ENCODE results near the gene USP43.
"Not testable (repeated sequence)": the region's sequence is repeated elsewhere in the genome, so short reads cannot be mapped to it uniquely, and the experiment has no call there.

The USP43 gene

DNA sequence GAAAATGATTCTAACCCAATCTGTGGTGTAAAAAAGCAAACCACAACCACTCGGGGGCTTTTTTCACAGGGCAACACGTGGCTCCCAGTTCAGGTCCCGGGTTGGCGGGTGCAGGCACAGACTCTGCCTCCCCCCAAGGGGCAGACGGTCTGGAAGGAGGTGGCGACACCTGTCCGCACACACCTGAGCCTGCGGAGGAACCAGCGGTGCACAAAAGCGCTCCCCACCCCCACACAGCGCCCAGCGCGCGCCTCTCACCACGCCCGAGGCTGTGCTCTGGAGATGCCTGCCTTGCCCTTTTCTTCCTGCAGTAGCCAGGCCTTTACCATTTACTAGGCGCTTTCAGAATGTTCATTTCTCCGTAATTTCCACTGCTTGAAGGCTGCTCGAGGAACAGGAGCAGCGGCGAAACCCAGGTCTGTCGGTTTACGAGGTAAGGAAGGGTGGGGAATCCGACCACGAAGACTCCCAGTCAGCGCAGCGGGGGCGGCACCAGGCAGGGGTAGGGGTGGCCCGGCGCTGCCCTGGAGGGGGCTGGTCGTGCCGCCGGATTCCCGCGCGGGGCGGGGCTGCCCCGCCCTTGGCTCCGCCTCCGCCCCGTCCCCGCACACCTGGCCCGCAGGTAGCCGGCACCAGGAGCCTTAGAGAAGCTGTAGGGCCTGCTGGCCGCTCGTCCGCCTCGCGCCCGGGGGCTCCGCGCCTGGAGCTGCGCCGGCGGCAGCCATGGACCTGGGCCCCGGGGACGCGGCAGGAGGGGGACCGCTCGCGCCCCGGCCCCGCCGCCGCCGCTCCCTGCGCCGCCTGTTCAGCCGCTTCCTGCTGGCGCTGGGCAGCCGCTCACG is at the start of gene USP43:
Gene USP43 (plus strand): TSS at position 608 of the 842 bp plus-strand sequence. CDS start 116 bp downstream, at position 724.
- DNase-seq, result peak; percentile 39

DNA sequence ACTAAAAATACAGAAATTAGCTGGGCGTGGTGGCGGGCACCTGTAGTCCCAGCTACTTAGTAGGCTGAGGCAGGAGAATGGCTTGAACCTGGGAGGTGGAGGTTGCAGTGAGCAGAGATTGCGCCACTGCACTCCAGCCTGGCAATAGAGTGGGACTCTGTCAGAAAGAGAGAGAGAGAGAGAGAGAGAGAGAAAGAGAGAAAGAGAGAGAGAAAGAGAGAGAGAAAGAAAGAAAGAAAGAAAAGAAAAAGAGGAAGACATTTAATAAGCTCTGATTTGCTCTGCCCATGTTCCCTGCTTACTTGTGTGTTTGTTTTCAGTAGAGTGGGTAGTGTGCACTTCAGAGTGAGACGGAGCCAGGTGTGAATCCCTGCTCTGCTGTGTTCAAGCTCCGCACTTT is 47.7 kb upstream of the USP43 start:
- not testable (repeated sequence) for DNase-seq

DNA sequence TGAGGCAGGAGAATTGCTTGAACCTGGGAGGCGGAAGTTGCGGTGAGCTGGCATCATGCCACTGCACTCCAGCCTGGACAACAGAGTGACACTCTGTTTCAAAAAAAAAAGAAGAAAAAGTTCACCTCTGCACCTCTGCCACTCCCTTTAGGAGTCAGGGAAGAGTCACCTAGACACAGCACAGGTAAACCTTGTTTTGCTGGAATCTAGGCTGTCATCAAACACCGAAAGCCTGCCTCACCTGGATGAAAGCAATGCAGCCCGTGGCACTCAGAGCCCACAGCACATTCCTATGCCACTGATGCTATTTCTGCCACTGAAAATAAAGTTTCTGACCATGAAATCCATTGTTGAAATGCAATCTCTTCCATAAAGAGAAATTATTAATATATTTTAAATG is 46.7 kb upstream of the USP43 start:
- DNase-seq, result no peak

- not testable (repeated sequence) for DNase-seq
These were observed 40.7 kb upstream of the USP43 start for GRCh38 chr17:9604583-9604982.

- DNase-seq, result no peak
These were observed 38.9 kb upstream of the USP43 start for GRCh38 chr17:9606453-9606852.

DNA sequence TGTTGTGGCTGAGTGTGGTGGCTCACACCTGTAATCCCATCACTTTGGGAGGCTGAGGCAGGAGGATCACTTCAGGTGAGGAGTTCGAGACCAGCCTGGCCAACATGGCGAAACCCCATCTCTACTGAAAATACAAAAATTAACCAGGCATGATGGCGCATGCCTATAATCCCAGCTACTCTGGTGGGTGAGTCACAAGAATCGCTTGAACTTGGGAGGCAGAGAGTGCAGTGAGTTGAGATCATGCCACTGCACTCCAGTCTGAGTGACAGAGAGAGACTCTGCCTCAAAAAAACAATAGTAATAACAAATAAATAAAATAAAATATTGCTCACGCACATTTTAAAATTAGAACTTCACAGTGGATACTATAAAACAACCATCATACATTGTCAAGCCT is 38.3 kb upstream of the USP43 start:
- DNase-seq, result not testable (repeated sequence)

GRCh38 chr17:9611557-9611956 is 33.8 kb upstream of the USP43 start:
- DNase-seq, result no peak

- no peak for DNase-seq
These were observed 33.3 kb upstream of the USP43 start for GRCh38 chr17:9612006-9612405.

DNA sequence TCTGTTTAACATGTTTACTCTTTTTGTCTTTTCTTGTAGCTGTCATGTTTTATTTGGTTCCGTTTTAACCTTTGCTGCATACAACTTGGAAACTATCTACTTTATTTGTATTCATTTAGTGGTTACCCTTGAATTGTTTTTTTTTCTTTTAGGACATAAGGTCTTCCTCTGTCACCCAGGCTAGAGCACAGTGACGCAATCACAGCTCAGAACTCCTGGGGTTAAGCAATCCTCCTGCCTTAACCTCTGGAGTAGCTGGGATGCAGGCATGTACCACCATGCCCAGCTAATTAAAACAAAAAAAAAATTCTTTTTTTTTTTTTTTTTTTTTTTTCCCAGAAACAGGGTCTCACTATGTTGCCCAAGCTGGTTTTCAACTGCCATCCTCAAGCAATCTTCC is 29.8 kb upstream of the USP43 start:
- no peak for DNase-seq

DNA sequence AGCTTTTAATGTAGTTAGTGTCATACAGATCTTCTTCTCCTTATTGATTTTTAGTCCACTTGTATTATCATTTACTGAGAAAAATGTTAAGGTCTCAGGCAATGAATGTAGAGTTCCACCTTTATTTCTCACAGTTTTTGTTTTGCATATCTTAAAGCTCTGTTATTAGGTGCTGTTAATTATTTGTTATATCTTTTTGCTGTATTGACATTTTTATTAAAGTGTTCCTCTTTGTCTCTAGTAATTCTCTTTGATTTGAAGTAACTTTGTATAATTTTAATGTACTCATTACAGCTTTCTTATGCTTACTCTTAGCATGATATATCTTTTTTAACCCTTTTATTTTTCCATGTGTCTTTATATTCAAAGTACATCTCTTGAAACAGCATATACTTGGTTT is 22.4 kb upstream of the USP43 start:
- DNase-seq, result no peak

GRCh38 chr17:9628509-9628908 is 16.8 kb upstream of the USP43 start:
- no peak for DNase-seq

DNA sequence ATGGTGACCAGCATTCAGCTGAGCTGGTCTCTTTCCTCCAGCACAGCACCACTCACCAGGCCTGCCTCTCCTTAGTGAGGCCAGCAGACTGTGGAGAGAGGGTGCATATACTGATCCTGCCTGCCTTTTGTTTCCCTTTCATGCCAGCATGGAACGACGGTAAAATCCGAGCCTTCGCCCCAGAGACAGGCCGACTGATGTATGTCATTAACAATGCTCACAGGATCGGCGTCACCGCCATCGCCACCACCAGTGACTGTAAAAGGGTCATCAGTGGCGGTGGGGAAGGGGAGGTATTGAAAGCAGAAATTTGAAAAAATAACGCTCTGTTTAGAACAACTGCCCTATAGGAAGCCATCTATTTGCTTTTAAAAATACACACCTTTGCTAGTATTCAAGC is 12.6 kb upstream of the USP43 start:
- DNase-seq, result no peak

DNA sequence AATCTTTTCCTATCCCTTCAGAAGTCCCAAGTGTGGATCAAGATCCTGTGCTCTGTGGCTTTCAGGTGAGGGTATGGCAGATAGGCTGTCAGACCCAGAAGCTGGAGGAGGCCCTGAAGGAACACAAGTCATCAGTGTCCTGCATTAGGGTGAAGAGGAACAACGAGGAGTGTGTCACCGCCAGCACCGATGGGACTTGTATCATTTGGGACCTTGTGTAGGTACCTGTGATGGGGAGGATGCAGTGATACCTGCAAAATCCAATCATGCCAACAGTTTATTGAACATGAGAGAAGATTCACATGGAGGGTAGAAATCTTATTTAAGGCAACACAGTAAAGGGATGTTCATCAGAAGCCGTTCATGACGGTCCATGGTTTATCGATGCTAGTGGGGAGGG is 10.0 kb upstream of the USP43 start:
- no peak for DNase-seq

GRCh38 chr17:9636501-9636900 is 8.8 kb upstream of the USP43 start:
- no peak for DNase-seq

GRCh38 chr17:9640388-9640787 is 4.9 kb upstream of the USP43 start:
- not testable (repeated sequence) for DNase-seq

- no peak for DNase-seq
These were observed 1.7 kb upstream of the USP43 start for GRCh38 chr17:9643611-9644010.

DNA sequence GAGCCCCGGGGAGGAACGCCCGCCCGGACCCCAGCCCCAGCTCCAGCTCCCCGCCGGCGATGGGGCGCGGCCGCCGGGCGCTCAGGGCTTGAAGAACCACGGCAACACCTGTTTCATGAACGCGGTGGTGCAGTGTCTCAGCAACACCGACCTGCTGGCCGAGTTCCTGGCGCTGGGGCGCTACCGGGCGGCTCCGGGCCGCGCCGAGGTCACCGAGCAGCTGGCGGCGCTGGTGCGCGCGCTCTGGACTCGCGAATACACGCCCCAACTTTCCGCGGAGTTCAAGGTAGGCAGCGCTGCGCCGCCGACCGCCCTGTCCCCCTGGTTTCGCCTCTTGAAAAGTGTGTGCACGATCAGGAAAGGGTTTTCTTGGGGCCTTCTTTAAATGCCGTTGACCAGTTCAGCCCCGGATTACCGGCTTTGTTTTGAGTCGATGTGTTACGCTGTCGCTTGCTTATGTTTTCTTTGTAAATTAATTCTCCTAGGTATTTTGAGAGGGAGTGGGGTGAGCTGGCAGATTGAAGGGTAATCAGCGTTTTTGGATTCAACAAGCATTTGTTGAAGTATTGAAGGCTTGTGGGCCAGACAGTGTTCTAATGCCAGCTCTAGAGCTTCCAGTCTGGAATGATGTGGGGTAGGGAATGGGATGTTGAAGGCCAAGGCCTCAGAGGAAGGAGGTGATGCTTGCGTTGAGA is 681 bp downstream of the USP43 start:
- DNase-seq, result peak; percentile 55

GRCh38 chr17:9646546-9646885 is 1.2 kb downstream of the USP43 start:
- DNase-seq, result no peak

DNA sequence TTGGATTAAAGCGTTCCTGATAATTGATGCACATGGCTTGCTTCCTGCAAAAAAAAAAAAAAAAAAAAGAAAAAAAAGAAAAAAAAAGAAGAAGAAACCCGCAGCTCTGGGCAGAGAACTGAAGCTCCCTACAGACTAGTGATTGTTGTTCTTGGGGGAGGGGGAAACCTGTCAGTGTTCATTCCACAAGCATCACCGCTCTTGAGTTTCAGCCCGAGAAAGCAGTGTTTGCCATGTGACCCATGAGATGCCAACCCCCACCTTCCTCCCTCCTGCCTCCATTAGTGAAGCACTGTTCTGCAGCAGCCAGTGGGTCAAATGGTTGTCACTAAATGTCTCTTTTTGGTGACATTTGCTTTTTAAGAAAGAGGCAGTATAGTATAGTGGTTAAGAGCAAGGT is 1.7 kb downstream of the USP43 start:
- DNase-seq, result no peak

- no peak for DNase-seq
These were observed 3.3 kb downstream of the USP43 start for GRCh38 chr17:9648521-9649110.

DNA sequence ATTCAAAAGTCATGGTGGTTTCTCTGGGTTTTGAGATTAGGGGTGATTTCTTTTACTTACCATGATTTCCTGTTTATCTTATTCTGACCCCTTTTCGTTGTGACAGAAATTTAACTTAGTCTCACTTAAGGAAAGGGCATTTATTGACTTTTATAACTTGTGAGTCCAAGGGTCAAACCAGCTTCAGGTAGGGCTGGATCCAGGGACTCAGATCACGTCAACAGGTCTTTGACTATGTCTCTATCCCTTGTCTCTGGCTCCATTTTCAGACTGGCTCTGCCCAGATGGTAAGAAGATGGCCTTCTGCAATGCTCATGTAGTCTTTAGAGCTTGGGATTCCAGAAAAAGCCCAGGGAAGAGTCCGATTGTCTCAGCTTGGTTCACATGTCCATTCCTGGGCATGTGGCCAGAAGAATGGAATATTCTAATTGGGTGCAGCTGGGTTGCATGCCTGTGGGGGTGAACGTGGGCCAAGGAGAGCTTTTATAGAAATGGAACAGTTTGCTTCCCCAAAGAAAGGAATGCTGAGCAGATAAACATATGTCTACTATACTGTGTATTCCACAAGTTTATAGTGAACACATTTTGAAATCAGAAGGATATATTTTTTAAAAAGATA is 13.4 kb downstream of the USP43 start:
- DNase-seq, result no peak

DNA sequence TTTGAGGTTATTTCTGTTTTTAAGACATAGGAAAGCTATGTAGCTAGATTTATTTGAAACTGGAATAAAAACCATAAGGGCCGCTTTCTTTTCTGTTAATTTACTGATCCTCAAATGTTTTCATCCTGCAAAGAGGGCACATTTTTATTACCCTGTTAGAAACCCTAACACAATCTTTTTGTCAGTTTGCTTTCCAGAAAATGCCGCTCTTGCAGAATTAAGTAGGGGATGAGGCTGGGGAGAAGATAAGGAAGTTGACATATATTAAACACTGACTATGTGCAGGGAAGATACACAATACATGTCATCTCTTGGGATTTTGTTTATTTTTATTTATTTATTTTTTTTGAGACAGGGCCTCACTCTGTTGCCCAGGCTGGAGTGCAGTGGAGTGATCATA is 15.7 kb downstream of the USP43 start:
- DNase-seq, result no peak

GRCh38 chr17:9663511-9663910 is 18.2 kb downstream of the USP43 start:
- not testable (repeated sequence) for DNase-seq
